Kidney tubule cell (primary cell): ENCODE results near the gene WNK1.
"Not testable (repeated sequence)": the region's sequence is repeated elsewhere in the genome, so short reads cannot be mapped to it uniquely, and the experiment has no call there.

Experiments used
- DNase-seq: peaks from one replicate; pipeline ENCODE4 v3.0.0-alpha.2; 2018; ENCODE audit warnings: low spot score

The WNK1 gene

DNA sequence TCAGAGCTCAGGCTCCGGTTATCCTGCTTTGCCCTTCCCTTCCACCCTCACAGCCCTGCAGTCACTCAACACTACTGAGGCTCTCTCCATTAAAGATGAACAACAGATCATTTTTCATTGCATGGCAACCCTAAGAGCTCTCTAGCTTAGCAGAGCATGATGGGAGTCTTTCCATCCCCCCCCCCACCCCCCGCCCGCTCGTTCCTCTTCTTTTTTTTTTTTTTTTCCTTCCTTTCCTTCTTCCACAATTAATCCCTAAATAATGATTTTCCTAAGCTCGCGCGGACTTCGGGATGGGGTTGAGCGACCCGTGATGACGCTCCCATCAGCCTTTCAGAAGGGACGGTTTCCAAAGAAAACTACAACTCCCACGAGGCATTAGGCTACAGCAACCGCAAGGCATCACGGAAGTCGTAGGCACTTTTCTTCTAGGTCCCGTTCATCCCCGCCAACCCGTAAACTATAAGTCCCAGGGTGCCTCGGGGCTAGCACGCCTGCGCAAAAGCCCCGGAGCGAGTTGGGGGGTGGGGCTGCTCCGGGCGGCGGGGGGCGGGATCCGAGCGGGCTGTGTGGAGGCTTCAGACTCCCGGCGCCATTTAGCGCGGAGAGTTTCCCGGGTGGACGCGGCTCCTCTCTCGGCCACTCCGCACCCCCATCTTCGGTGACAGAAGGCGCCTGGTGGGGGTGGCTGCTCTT, at the start of gene WNK1:
Gene WNK1, plus strand, starts transcription at position 581 of the 696 bp plus-strand sequence. CDS start 987 bp downstream, outside the sequence.
- DNase-seq, result peak; percentile 99

DNA sequence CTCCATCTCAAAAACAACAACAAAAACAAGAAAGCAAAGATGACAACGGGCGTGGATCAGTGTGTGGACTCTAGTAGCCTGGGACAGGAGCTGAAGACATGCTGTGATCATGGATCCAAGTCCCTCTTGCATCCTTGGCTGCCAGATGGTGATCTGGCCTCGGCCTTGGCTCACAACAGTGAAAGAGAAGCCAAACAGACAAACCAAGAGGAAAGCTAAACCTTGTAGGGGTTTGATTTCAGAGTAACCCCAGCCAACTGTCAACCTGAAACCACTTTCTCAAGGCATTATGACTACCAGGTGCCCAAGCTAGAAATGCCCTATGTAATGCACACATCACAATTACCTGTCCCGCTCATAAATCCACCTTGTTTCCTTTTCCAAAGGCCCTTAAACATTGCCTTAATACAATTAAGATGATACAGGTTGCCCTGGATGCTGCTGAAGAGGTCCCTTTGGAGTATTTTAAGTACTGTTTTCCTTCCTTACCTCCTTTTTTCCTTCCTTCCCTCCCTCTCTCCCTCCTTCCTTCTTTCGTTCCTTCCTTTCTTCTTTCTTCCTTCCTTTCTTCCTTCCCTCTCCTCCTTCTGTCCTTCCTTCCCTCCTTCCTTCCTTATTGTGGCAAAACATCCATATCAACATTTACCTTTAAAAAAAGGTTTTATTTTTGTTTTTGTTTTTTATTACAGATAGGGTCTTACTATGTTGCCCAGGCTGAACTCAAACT, 47.7 kb upstream of the WNK1 start:
- DNase-seq, result no peak

DNA sequence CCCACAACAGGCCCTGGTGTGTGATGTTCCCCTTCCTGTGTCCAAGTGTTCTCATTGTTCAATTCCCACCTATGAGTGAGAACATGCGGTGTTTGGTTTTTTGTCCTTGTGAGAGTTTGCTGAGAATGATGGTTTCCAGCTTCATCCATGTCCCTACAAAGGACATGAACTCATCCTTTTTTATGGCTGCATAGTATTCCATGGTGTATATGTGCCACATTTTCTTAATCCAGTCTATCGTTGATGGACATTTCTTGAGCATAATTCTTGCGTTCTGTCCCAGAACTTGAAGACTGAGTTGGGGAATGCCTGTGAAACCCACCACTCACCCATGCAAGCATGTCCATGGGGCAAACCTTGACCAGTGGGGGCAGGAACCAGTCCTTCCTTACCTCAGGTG, 44.3 kb upstream of the WNK1 start:
- DNase-seq, result not testable (repeated sequence)

DNA sequence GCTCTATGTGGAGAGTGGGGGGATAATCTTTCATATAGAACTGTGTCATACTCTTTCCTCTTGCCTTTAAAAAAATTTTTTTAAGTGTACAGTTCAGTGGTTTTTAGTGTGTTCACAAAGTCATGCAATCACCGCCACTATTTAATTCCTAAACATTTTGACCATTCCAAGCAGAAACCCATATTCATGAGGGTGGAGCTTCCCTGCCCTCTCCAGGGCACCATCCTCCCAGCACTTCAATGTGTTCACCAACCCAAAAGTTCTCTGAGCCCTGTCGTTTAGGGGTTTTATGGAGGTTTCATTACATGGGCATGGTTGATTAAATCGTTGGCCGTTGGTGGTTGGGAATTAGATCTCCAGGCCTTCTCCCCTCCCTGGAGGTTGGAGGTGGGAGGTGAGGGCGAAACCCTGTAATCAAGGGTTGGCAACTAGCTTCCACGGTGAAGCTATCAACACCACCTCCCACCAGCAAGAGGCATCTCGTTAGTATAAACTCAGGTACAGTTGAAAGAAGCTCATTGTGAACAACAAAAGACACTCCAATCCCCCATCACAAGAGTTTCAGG, 42.8 kb upstream of the WNK1 start:
- no peak for DNase-seq

DNA sequence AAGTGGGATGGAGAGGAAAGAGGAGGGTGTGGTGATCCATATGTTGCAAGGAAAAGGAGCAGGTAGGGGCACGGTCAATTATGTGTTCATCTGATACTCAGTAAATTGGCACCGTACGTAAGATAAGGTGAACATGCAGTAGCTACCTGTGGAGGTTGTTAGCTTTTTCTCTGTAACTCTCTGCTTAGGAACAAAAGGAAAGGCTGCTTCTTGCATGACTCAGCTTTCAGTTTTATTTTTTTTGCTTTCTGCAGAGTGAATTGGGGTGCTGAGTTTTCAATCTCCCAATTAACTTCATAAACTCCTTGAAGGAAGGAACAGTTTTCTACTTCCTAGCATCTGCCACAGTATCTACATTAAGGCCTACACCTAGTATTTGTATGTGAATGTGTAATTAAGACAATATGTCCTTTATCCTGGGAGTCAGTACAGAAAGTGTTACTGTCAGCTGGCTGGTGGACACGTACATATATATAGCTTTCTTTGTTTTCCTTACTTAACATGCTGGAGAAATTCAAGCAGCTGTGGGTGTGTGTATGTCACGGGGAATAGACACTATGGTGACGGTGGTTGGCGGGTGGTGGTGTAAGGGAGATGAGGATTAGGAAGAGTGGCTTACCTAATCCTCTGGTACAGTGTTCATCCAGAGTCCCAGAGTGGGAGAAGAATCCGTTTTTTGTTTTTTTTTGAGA, 40.1 kb upstream of the WNK1 start:
- no peak for DNase-seq

DNA sequence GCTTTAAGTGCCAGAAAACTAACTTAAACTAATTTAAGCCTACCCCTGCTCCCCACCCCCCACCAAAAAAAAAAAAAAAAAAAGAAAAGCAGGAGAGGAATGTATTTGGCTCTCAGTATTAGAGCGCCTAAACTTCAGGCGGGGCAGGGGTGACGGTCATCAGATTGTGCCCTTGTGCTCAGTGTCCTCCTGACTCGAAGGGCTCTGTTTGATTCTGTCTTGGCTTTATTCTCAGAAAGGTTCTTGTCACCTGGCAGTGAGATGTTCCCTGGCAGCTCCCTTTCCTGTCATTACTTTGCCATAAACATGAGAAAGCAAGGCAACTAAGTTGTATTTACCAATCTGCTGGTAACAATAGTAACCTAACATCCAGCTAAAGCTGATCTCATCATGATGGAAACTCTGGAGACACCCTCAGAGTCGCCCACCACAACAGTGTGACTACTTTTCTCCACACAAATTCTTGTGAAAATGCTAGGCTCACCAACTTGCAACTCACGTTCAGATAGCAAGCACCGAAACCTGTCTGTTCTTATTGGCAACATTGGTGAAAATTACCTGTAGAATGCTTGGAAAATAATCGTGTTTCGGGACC, 39.0 kb upstream of the WNK1 start:
- no peak for DNase-seq

DNA sequence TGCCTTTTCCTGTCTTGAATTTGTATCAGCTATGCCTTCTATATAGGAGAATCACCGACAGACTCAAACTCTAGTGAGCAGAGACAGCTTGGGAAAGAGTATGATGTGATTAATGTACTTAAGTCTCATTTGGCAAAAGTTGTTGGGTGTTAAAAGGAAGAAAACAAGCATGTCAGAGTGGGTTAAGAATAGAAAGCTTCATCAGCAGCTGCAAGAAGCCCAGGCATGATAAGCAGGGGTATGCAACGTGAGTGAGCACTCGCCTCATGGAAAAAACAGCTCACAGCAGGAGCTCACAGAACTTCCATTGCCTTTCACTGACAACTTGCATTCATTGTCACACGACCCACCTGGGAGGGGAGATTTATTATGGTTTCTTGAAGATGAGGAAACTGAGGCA, 35.9 kb upstream of the WNK1 start:
- no peak for DNase-seq

DNA sequence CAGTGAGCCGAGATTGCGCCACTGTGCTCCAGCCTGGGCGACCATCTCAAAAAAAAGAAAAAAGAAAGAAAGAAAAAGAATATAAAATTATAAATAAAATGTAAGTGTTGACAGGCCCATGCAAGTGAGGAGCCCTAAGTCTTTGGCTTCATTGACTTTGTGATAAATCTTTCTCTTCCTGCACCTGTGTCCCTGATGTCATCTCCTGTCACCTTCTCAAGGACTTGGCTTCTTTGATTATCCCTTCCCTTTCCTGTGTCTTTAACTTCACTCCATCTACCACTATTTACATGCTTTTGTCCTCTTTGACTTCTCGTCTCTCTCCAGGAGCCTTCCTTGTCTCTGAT, 33.6 kb upstream of the WNK1 start:
- no peak for DNase-seq

DNA sequence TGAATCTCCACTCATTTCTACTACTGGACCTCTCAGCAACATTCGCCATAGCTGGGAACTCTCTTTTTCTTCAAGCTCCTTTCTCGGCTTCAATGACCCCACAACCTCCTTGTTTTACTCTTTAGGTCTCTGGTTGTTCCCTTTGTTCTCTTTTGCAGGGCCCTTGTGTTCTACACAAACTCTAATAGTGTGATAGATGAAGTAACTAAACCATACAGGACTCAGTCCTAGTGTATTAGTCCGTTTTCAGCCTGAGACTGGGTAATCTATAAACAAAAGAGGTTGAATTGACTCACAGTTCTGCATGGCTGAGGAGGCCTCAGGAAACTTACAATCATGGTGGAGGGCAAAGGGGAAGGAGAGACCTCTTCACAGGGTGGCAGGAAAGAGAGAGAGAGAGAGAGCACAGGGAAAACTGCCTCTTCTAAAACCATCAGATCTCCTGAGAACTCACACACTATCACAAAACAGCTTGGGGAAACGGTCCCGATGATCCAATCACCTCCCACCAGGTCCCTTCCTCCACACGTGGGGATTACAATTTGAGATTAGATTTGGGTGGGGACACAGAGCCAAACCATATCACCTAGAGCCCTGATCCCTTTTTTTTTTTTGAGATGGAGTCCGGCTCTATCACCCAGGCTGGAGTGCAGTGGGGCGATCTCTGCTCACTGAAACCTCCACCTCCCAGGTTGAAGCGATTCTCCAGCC, 32.0 kb upstream of the WNK1 start:
- DNase-seq, result no peak

DNA sequence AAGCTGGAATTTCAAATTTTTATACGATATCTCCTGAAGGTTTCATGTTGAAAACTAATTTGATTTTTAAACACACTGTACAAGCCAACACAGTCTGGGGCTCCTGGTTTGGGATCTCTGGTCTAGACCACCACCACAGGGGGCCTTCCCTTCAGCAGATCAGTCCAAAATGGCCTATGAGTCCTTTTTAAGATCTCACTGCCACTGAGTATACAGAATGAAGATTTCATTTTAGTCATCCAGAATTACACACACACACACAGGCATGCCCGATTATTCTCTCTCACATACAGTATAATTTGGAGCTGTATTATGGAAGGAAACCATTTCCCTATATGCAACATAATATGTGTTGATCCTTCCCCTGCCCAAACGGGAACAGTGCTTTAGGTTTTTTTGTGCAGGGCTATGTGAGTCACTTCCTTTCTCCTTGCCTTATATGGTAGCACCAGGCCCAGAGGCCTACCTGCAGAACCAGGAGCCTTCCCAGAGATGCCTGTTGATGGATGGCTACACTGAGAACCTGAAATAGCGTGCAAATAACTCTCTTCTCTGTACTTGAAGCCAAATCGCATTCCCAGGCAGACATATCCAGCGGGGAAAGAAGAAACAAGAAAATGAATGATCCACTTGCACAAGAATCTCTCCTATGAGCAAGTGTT, 28.1 kb upstream of the WNK1 start:
- DNase-seq, result peak; percentile 19

DNA sequence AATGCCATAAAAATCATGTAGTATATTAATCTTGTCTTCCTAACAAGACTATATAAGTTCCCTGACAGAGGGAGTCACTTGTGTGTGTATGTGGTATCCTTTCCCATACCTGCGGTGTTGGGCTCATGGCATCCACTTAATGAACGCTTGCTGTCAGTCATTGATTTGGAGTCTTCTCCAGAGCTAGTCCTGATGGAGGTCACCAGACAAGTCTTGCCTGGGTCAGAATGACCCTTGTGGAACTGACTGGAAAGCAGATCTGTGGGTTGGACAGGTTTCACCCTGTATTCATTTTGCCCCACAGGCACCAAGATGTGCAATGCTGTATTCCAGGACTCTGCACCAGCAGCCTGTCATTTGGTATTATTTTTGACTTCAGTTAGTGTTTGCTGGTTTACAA, 27.3 kb upstream of the WNK1 start:
- no peak for DNase-seq

DNA sequence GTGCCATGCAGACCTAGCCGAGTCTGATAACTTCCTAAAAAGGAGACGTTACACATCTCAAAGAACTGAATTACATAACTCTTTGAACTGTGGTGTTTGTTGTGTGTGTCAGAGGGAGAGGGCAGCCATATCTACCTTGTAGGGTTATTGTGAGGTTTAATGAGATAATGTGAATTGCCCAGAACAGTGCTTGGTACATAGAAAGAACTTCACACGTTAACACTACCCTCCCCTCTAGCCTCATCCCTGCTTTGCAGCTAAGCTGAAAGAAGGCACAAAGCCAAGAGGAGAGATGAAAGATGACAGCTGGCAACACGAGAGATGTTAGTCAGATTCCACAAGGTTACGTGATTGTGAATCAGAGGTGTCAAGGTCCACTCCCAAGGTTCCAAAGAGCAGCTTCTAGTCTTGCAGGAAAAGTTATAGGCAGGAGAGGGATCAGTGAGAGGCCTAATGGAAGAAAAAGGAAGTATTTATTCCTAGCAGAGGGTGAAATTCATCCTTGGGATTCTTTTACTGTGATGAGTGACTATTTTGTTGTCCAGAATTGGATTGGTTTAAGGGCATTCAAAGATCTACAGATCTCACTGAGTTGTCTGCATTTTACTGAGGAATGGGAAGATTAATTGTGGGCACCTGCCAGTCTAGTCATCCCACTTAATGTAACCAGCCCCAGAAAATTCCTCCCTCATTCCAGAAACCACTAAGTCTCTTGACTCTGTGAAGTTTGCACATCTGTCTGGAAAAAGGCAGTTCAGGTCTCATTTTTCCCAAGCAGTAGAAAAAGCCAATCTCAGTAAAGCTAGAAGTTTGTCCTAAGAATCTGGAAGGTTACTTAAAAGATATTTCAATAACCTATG, 25.9 kb upstream of the WNK1 start:
- DNase-seq, result peak; percentile 75

DNA sequence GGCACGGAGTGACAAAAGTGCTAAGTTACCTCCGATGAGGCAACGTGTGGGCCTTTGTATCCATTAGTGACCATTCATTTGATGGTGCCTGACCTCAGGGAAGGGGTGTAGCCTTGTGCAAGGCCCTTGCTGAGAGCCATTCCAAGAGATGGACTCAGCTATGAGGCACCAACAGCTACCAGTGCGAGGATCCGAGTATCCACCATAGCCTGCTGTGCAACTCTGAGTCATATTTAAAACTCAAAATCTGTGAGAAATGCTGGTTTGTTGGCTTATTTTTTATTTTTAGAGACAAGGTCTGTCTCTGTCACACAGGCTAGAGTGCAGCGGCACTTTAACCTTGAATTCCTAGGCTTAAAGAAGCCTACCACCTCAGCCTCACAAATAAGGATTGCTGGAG, 25.1 kb upstream of the WNK1 start:
- DNase-seq, result peak; percentile 23

DNA sequence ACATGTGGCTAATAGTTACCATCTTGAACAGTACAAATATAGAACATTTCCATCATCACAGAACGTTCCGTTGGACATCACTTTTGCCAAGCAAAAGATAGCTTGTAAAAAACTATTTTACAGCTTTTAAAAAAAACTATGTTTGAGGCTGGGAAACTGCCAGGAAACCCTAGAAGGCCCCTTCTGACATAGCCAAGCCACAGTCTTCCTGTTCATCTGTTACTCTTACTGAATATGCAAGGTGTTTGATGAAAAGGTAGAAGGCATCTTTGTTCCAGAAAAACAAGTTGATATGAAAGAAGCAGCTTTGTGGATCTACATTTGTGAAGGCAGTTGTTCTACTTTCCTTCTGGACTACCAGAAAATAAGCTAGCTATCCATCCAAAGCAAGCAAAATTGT, 23.6 kb upstream of the WNK1 start:
- DNase-seq, result no peak

DNA sequence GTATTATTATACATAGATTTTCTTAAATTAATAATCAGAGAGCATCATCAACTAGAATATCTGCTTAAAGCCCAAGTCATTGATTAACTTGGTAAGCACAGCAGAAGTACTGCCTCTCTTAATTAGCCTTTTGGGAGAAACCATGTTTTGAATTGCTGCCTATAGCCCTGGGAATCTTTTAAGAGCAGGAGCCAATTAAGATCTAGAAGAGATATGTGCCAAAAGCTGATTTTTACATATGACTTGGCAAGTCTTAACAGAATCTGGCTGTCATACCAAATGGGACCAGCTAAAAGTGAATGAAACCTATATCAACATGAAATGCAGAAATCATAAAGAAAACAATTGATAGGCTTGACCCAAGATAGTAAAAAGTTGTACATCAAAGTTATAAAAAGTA, 23.2 kb upstream of the WNK1 start:
- no peak for DNase-seq

DNA sequence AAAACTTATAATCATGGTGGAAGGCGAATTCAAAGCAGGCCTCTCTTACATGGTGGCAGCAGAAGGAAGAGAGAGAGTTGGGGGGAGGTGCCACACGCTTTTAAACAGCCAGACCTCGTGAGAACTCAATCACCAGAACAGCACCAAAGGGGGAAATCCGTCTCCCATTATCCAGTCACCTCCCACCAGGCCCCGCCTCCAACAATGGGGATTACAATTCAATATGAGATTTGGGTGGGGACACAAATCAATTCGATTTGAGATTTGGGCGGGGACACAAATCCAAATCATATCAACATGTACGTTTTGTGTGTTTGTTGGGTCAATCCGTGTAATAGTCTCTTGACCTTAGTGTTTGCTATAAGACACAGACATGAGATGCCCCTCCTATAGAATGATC, 21.8 kb upstream of the WNK1 start:
- no peak for DNase-seq

DNA sequence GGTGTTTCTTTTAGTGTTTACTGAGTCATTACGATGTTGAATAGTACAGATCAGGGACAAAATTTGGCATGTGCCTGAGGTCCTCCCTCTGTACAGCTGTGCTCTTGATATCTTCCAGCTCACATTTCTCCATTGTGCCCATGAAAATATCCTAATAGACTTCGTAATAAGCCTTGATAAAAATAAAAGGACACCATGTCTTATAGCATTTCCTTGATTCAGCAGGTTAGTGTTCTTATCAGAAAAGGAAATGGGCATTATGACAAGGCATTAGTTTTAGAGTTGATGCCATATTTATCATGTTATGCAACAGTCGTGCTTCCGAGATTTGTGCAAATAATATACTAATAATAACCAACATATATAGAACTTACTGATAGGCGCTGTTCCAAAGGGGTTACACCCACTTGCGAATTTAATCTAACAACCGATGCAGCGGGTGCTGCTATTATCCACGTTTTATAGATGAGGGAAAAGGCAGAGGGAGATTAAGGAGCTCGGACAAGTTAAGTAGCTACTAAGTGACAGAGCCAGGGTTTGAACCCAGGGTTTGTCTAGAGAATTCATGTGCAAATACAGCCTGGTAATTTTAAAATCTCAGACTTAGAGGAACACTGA, 15.1 kb upstream of the WNK1 start:
- DNase-seq, result no peak

DNA sequence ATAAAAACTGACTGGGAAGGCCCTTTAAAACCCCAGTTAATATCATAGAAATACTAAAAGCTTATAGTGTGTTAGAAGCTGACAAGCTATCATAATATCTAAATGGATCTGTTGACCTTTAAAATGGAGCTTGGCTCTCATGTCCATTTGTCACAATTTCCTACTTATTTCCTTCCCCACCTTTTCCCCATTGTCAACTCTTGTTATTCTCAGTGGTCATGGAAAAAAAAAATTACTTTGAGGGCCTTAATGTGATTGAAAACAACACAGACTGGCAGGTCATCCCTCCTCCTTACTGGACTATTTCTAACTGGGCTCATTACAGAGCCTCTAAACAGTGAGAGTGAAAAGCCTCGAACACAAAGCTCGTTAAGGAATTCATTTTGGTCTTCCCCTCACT, 13.7 kb upstream of the WNK1 start:
- peak; percentile 0 for DNase-seq

DNA sequence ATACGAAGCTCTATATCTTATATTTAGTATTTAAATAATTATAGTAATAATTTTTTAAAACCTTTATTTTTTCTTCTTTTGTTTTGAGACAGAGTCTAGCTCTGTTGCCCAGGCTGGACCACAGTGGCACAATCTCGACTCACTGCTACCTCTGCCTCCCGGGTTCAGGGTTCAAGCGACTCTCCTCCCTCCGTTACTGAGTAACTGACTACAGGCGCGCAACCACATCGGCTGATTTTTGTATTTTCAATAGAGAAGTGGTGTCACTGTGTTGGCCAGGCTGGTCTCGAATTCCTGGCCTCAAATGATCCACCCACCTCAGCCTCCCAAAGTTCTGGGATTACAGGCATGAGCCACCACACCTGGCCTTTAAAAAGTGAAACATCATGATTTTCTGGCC, 13.0 kb upstream of the WNK1 start:
- peak; percentile 0 for DNase-seq

DNA sequence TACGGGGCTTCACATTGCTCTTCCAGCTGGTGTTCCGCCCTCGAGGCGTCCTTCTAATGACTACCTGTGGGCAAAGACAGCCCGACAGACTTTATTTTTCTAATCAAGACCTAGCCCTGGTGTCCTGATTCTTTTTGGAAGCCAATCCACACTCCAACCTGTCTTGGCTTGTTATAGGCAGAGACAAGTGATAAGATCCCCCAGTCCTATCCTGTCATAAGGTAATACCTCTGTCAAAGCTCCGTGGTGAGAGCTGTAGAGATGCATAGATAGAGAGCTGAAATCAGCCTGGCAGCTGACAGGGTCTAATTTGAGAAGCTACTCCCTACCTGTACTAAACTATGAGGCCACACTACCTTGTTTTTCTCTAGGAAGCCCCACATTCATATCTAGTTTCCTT, 11.5 kb upstream of the WNK1 start:
- DNase-seq, result no peak
